ENCODE data around the gene TBC1D7. TPM values are rescaled to one million over a fixed set of nuclear protein-coding genes. Genes with fewer than 3 reads are reported as not detected.

Gene TBC1D7
- total RNA-seq, 1 experiment from 2014 or later: 44.9 TPM

DNA sequence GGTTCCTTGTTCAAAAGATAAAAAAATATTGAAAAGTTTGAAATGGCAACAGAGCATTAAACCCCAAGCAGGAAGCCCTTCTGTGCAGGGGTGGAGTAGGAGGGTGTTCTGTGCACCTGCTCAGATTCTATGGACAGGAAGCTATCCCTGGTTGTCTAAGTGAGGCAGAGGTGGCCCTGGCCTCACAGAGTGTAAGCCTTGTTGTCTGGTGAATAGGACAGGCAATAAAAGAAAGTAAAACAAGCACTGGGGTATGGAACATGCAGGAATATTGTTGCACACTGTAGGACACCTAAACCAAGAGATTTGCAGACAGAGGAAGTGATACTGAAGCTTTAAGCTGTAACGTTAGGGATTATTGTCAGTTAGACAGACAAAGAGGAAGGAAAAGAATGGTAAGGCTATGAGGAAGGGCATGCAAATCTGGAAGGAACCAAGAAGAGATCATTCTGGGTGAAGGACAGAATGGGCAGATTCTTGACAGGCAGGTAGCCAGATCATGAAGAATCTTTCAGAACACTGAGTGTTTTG is 66.8 kb downstream of the TBC1D7 start (continued):
- no peak for TF ChIP-seq ZNF416 (CRISPR knock-in tag; IDR thresholded peaks at IDR 0.05)
- no peak for TF ChIP-seq NFYB (CRISPR knock-in tag; conservative IDR thresholded peaks at IDR 0.05; ENCODE audit: low read depth)
- TF ChIP-seq ESRRA (CRISPR knock-in tag; IDR thresholded peaks at IDR 0.05; ENCODE audit: borderline replicate concordance): no peak
- no peak for TF ChIP-seq KAT7 (CRISPR knock-in tag; IDR thresholded peaks at IDR 0.05; ENCODE audit: borderline replicate concordance)
- TF ChIP-seq ZNF396 (CRISPR knock-in tag; IDR thresholded peaks at IDR 0.05; ENCODE audit: borderline replicate concordance): no peak
- TF ChIP-seq, protein P1, sequence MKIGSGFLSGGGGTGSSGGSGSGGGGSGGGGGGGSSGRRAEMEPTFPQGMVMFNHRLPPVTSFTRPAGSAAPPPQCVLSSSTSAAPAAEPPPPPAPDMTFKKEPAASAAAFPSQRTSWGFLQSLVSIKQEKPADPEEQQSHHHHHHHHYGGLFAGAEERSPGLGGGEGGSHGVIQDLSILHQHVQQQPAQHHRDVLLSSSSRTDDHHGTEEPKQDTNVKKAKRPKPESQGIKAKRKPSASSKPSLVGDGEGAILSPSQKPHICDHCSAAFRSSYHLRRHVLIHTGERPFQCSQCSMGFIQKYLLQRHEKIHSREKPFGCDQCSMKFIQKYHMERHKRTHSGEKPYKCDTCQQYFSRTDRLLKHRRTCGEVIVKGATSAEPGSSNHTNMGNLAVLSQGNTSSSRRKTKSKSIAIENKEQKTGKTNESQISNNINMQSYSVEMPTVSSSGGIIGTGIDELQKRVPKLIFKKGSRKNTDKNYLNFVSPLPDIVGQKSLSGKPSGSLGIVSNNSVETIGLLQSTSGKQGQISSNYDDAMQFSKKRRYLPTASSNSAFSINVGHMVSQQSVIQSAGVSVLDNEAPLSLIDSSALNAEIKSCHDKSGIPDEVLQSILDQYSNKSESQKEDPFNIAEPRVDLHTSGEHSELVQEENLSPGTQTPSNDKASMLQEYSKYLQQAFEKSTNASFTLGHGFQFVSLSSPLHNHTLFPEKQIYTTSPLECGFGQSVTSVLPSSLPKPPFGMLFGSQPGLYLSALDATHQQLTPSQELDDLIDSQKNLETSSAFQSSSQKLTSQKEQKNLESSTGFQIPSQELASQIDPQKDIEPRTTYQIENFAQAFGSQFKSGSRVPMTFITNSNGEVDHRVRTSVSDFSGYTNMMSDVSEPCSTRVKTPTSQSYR (CRISPR knock-in tag; IDR thresholded peaks at IDR 0.05): no peak
- no peak for TF ChIP-seq ZNF121 (CRISPR knock-in tag; IDR thresholded peaks at IDR 0.05)

DNA sequence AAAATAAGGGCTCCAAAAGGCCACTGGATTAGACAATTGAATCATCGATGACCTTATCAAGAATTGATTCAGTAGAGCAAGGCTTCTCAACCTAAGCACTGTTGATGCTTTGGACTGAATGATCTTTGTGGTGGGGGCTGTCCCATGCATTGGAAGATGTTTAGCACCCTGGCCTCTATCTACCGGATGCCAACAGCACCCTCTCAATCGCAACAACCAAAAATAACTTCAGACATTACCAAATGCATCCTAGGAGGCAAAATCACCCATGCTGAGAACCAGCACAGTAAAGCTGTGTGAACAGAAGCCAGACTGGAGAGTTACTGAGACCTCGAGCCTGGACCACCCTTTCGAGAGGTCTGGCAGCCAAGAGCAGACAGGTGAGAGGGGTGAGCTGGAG is 67.5 kb downstream of the TBC1D7 start:
- Mint-ChIP-seq H3K4me1 (peaks cover 16% of the 10 kb centered on the region), H3K27me3 (ENCODE audit: low read depth) (no peaks in the 10 kb centered on the region), H3K9me3 (peaks cover 19% of the 10 kb centered on the region), H3K36me3 (peaks cover 18% of the 10 kb centered on the region), H3K4me3 (no peak overlapping the region), H3K27ac (no peak overlapping the region)
- TF ChIP-seq, protein P2, sequence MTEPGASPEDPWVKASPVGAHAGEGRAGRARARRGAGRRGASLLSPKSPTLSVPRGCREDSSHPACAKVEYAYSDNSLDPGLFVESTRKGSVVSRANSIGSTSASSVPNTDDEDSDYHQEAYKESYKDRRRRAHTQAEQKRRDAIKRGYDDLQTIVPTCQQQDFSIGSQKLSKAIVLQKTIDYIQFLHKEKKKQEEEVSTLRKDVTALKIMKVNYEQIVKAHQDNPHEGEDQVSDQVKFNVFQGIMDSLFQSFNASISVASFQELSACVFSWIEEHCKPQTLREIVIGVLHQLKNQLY (CRISPR knock-in tag; IDR thresholded peaks at IDR 0.05): no peak
- TF ChIP-seq JAZF1 (CRISPR knock-in tag; IDR thresholded peaks at IDR 0.05) (no peak), ZNF423 (CRISPR knock-in tag; IDR thresholded peaks at IDR 0.05) (no peak), TP53 (CRISPR knock-in tag; IDR thresholded peaks at IDR 0.05) (no peak), OVOL2 (CRISPR knock-in tag; IDR thresholded peaks at IDR 0.05; ENCODE audit: borderline replicate concordance) (no peak)
- TF ChIP-seq, protein P3, sequence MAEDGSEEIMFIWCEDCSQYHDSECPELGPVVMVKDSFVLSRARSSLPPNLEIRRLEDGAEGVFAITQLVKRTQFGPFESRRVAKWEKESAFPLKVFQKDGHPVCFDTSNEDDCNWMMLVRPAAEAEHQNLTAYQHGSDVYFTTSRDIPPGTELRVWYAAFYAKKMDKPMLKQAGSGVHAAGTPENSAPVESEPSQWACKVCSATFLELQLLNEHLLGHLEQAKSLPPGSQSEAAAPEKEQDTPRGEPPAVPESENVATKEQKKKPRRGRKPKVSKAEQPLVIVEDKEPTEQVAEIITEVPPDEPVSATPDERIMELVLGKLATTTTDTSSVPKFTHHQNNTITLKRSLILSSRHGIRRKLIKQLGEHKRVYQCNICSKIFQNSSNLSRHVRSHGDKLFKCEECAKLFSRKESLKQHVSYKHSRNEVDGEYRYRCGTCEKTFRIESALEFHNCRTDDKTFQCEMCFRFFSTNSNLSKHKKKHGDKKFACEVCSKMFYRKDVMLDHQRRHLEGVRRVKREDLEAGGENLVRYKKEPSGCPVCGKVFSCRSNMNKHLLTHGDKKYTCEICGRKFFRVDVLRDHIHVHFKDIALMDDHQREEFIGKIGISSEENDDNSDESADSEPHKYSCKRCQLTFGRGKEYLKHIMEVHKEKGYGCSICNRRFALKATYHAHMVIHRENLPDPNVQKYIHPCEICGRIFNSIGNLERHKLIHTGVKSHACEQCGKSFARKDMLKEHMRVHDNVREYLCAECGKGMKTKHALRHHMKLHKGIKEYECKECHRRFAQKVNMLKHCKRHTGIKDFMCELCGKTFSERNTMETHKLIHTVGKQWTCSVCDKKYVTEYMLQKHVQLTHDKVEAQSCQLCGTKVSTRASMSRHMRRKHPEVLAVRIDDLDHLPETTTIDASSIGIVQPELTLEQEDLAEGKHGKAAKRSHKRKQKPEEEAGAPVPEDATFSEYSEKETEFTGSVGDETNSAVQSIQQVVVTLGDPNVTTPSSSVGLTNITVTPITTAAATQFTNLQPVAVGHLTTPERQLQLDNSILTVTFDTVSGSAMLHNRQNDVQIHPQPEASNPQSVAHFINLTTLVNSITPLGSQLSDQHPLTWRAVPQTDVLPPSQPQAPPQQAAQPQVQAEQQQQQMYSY (CRISPR knock-in tag; IDR thresholded peaks at IDR 0.05): no peak
- TF ChIP-seq, protein P4, sequence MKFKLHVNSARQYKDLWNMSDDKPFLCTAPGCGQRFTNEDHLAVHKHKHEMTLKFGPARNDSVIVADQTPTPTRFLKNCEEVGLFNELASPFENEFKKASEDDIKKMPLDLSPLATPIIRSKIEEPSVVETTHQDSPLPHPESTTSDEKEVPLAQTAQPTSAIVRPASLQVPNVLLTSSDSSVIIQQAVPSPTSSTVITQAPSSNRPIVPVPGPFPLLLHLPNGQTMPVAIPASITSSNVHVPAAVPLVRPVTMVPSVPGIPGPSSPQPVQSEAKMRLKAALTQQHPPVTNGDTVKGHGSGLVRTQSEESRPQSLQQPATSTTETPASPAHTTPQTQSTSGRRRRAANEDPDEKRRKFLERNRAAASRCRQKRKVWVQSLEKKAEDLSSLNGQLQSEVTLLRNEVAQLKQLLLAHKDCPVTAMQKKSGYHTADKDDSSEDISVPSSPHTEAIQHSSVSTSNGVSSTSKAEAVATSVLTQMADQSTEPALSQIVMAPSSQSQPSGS (CRISPR knock-in tag; IDR thresholded peaks at IDR 0.05; ENCODE audit: borderline replicate concordance, low read depth): no peak
- TF ChIP-seq, protein P5, sequence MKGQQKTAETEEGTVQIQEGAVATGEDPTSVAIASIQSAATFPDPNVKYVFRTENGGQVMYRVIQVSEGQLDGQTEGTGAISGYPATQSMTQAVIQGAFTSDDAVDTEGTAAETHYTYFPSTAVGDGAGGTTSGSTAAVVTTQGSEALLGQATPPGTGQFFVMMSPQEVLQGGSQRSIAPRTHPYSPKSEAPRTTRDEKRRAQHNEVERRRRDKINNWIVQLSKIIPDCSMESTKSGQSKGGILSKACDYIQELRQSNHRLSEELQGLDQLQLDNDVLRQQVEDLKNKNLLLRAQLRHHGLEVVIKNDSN (CRISPR knock-in tag; IDR thresholded peaks at IDR 0.05): no peak
- POLR2A ChIA-PET: no interaction called here
- DNase-seq (ENCODE audit: low spot score) (no peak), ATAC-seq (no peak)
- CTCF ChIA-PET: interaction anchor here (0.6 kb wide), 1 partner anchor 15 kb away, joined by 3 read pairs; no protein-coding TSS in a partner anchor

Measured in WTC11 (cell line).